GM18499 (cell line): ENCODE data around the gene SMTNL1.

ENCODE experiments used
- ATAC-seq: cut with Tn5 transposase; IDR thresholded peaks from one replicate; pipeline ENCODE4 v1.9.1; 2021; ENCODE audit warnings: moderate number of reproducible peaks; ENCODE audit not compliant: insufficient read depth, unreplicated experiment

Gene SMTNL1

DNA sequence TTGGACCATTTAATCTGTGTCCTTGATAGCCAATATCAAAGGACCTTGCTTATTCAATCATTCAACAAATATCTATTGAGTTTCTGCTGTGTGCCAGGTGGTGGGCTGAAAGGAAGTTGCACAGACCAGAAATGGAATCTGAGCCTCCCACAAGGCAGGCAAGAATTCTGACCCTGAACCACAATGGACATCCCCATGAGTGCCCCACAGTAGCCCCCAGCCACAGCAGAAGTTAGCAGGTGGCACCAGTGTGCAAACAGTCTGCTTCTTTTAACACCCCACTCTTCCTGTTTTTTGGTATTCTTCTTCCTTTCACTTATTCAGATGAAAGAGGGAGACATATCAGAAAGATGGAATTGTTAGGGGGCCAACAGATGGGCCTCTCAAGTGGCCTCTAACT lies 47.9 kb downstream of the SMTNL1 start:
- no peak for ATAC-seq

DNA sequence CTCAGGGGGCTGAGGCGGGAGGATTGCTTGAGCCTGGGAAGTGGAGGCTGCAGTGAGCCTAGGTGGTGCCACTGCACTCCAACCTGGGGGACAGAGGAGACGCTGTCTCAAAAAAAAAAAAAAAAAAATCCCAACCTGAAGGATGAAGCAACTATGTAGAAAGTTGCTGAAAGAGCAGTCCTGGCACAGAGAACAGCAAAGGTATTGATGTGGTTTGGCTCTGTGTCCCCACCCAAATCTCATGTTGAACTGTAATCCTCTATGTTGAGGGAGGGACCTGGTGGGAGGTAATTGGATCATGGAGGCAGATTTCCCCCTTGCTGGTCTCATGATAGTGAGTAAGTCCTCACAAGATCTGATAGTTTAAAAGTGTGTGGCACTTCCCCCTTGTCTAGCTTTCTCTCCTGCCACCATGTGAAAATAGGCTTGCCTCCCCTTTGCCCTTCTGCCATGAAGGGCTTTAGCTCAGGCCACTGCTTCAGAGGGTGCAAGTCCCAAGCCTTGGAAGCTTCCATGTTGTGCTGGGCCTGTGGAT lies 49.4 kb downstream of the SMTNL1 start:
- ATAC-seq = no peak

DNA sequence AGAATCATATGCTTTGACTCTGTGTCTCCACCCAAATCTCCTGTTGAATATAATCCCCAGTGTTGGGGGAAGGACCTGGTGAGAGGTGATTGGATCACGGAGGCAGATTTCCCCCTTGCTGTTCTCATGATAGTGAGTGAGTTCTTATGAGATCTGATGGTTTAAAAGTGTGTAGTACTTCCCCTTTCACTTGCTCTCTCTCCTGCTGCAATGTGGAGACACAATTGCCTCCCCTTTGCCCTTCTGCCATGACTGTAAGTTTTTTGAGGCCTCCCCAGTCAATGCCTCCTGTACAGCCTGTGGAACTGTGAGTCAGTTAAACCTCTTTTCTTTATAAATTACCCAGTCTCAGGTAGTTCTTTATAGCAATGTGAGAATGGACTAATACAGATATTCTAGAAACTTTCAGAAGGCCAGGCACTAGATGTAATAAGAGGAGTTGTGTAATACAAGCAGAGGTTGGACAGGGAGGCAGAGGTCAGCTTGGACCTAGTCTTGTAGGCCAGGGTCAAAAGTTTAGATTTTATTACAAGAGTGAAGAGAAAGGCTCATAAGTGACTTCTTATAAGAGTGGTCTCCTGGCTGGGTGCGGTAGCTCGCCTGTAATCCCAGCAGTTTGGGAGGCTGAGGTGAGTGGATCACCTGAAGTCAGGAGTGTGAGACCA lies 50.8 kb downstream of the SMTNL1 start:
- no peak for ATAC-seq

DNA sequence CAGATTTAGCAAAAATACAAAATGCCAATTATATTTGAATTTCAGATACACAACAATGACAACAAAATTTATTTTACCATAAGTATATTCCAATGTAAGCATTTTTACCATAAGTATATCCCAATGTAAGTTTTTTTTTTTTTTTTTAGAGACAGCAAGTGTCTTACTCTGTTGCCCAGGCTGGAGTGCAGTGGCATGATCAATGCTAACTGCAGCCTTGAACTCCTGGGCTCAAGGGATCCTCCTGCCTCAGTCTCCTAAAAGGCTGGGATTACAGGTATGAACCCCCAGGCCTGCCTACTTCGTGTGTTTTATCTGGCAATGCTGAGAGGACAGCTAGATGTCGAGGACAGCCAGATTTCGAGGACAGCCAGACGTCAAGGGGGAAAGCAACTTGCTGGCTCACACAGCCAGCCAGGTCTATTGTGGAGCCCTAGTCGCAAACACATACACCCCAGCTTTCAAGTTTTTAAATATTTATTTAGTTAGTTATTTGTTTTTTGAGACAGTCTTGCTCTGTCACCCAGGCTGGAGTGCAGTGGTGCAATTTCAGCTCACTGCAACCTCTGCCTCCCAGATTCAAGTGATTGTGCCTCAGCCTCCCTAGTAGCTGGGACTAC lies 59.0 kb downstream of the SMTNL1 start:
- ATAC-seq = no peak

DNA sequence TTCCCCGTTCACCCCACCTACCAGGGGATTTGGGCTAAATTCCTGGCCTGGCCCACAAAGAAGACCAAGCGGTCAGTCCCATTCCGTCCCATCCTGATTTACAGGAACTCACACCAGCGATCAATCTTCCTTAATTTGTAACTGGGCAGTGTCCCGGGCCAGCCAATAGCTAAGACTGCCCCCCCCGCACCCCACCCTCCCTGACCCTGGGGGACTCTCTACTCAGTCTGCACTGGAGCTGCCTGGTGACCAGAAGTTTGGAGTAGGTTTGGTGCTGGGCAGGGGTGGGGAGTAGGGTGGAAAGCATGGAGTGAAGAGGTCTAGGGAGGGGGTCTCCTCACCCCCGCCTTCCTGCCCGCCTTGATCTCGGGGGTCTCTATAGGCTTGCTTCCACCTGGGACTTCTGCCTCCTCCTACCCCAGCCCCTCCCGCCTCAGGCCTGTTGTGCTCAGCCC lies 60.1 kb downstream of the SMTNL1 start, which contains the start of gene SERPING1:
TSS of gene SERPING1 (plus strand) at position 225 of the 455 bp plus-strand sequence. CDS start 586 bp downstream, outside the sequence.
- no peak for ATAC-seq

DNA sequence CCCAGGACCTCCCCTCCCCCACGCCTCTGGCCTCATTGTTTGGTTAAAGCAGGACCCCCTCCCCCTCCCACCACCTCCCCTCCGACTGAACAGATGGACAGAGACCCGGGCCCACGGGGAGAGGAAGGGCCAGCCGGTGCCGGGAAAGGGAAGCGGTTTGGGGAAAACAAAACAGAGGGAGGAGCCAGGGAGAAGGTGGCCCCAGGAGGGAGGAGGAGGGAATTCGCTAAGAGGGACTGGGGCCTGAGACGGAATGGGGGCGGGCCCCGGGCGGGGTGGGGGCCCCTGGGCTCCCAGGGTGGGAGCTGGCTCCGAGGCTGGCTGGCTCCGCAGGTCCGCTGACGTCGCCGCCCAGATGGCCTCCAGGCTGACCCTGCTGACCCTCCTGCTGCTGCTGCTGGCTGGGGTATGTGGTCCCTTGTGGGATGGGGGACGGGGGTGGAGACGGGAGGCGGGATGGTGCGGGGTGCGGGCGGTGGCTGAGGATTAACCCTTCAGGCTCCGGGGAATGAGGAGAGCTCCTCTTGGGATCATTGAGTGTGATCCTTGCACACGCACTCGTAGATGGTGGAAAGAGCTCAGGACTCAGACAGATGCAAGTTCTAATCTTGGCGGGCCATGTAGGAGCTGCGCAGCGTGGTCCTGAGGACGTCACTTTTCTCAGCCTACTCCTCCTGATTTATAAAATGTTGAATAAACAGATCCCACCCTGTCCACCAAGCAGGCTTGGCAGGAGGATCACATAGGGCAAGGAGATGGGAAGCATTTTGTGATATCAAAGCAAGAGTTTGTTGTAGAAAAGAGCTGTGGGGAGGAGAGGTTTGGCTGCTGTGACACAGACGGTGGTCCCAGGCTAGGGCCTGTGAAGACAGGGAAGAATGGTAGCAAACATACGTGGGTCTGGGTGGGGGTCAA lies 60.8 kb downstream of the SMTNL1 start:
- ATAC-seq = no peak

DNA sequence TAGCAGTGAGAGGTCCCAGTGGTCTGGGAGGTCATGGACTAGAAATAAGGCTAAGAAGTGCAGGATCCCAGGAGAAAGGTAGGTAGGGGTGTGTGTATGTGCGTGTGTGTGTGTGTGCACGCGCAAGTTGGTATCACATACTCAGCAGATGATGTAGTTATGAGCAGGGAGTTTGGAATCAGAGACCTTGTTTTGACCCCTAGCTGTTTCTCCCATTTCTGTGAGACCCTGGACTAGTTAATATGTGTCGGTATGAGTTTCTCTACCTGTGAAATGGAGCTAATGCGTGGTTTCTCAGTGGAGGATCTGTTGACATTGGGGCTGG lies 61.4 kb downstream of the SMTNL1 start:
- ATAC-seq = no peak

DNA sequence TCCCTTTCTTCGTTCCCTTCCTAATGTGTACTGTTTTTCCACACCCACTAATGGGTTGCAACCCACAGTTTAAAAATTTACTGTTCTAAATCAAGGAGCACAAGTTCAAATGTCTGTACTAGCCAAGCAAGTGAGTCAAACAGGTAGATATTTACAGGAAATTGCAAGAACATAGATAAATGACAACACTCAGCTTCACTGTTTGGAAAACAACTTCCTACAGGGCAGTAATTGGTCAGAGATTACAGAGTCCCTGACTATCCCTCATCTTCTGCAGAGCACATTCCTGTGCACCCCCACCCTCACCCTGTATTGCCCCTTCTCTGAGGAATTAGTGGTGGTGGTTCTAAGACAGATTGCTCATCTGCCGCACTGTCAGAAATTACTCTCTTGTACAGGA lies 62.0 kb downstream of the SMTNL1 start:
- no peak for ATAC-seq
